HG02938 (cell line): Measurements from ENCODE around the gene NUMB.

ENCODE experiments used
- ATAC-seq: cut with Tn5 transposase; IDR thresholded peaks from one replicate; pipeline ENCODE4 v1.9.1; 2021; ENCODE audit warnings: mild to moderate bottlenecking, moderate library complexity; ENCODE audit not compliant: unreplicated experiment

The NUMB gene

DNA sequence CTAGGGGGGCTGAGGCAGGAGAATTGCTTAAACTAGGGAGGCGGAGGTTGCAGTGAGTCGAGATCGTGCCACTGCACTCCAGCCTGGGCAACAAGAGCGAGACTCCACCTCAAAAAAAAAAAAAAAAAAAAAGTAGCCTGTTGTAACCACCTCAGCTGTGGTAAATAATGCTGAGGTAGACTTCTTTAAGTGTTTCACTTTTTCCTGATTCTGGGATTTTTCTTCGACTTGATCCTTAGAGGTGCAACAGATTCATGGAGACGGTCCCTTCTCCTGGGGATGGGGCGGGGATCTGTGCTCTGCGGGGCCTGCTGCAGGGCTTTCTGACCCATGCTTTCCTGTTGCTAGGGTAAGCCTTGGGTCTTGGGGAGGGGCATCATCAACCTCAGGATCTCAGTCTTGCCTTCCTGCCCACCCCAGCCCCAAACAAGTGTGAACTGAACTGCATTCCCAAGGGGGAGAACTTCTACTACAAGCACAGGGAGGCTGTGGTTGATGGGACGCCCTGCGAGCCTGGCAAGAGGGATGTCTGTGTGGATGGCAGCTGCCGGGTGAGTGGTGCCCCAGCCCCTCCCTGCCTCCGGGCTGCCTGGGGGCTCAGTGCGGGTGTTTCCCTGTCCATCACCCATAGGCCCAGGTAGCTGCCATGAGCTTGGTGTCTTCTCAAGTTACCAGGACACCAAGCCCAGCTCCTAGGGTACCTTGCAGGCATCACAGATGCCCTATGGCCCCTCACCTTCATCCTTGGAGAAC is 208.6 kb downstream of the NUMB start:
- no peak for ATAC-seq

DNA sequence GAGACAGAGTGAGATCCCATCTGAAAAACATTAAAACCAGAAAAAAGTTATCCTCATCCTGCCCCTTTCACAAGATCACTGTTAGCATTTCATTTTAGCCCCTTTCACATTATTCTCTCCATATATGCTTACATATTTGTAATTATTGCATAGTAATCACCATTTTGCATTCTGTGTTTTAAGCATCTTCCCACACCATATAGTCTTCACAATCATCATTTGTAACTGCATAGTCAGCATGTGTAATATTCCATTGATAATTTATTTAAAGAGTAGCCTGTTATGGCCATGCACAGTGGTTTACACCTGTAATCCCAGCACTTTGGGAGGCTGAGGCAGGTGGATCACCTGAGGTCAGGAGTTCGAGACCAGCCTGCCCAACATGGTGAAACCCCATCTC is 209.2 kb downstream of the NUMB start:
- ATAC-seq, result no peak

DNA sequence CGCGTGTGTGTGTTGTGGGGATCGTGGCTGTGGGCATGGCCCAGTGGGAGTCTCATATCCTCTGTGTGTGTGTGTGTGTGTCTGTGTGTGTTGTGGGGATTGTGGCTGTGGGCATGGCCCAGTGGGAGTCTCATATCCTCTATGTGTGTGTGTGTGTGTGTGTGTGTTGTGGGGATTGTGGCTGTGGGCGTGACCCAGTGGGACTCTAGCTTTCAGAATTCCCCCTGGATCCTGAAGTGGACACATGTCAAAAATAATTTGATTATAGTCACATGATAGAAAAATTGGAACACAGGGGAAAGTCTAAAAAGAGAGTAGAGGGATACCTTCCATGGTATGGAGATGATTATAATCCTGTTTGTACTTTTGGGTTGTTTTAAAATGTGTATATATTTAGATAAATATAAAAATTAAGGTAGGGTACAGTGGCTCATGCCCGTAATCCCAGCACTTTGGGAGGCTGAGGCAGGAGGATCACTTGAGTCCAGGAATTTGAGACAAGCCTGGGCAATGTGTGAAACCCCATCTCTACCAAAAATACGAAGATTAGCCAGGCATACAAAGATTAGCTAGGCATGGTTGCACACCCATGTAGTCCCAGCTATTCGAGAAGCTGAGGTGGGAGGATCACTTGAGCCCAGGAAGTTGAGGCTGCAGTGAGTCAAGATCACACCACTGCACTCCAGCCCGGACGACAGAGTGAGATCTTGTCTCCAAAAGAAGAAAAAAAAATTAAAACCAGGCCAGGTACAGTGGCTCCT is 210.1 kb downstream of the NUMB start:
- no peak for ATAC-seq

DNA sequence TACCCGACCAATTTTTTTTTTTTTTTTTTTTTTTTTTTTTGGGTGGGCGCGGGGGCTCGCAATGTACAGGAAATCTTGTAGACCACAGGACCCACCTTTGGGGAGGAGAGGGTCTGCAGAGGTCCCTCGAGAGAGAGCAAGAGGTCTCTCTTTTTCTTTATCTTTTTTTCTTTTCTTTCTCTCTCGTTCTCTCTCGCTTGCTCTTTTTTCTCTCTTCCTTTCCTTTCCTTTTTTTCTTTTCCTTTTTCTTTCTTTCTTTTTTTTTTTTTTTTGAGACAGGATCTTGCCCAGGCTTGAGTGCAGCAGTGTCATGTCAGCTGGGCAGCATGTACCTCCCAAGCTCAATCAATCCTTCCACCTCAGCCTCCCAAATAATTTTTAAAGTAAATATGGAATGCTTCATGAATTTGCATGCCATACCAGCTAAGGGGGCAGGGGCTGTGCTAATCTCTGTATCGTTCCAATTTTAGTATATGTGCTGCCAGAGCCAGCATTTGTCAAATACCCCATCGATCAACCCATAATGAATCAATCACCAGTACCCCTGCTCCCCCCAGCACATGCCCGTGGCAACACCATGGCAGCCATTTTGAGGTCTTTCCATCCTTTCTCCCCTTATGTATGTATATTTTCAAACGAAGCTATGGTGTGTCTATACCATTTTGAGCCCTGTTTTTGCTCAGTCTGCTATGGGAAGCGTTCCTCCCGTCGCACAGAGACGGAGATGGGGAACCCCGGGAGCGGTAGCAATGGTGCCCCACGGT is 211.8 kb downstream of the NUMB start:
- no peak for ATAC-seq

DNA sequence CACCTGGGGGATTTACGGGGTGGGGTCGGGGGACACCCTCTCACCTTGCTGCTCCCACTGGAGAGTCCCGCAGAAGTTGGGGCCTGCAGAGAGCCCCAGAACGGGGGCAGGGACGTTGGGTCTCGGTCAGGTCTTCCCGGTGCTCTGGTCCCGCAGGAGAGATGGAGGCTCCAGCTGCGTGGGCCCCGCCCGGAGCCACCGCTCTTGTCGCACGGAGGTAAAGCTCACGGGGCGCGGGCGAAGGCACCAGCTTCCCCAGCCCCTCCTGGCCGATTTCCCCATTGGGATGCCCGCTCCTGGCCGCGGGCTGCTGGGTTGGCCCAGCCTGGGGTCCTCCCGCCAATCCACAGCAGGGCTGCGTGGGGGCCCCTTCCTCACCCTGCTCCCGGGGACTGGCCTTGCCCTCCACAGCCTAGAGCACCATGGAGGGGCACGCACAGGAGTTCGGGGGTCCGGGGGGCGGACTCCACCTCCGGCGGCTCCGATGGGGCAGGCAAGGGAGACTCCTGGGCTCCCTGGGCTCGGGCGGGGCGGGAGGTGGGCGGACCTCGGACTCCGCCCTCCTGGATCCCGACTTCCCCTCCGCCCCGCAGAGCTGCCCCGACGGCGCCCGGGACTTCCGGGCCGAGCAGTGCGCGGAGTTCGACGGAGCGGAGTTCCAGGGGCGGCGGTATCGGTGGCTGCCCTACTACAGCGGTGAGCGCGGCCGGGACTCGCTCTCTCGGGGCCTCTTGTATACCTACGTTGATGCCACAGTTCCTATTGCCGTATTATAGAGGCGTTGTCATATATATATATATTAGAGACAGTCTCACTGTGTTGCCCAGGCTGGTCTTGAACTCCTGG is 212.6 kb downstream of the NUMB start:
- no peak for ATAC-seq

DNA sequence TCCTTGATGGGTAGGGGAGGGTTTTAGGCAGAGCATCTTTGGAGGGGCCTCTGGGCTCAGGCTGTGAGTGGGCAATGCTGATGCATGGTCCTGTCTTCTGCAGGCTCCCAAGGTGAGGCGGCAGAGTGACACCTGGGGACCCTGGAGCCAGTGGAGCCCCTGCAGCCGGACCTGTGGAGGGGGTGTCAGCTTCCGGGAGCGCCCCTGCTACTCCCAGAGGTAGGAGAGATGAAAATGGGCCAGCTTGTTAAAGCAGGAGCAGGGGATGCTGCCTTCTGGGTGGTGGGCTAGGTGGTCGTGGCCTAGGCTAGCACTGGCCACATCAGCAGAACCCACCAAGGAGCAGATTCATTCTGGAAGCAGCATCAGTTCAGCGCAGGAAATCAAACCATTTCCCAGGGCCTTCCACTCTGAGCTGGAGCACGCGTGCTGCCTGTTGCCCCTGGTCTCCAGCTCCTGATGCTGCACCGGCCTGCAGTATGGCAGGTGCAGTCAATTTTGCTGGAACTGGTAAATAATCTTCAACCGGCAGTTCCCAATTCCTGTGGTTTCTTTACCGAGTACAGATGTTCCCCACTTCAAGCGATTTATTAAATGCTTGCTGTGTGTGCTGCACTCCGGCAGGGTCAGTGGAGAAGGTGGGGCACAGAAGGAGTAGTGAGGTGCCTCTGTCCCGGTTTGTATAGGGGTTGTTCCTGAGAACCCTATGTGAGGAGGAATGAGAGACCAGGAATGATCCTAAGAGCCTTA is 213.6 kb downstream of the NUMB start:
- ATAC-seq, result no peak

DNA sequence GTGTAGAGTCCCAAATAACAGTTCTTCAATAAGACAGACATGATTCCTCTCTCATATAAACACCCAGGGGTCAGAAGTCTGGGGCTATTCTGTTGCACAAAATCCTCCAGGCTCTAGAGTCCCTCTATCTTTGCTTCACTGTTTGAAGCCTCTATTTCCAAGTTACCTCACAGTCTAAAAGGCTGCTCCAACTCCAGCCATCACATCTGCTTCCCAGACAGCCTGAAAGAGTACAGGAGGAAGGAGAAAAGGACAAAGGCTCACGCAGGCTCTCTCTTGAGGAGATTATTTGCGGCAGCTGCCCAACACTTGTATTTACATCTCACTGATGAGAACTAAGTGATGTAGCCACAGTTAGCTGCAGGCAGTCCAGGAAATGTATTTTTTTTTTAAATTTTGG is 214.6 kb downstream of the NUMB start:
- ATAC-seq, result no peak

DNA sequence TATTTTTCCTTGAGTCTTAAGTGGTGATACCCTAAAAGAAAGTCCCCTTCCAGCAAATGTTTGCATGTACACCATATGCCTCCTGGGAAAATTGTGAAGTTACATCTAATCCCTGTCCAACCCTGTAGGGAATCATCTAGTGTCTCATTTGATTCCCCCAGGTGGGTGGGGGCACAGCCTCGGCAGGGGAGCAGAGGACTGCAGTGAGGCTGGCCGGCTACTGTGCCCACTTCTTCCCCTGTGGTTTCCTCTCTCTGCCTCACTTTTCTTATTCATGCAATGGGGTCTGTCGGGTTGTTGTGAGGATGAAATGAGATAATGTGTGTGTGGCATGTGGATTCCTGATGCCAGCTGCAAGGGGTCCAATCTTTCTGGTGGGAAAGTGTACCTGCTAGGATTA is 215.0 kb downstream of the NUMB start:
- no peak for ATAC-seq

DNA sequence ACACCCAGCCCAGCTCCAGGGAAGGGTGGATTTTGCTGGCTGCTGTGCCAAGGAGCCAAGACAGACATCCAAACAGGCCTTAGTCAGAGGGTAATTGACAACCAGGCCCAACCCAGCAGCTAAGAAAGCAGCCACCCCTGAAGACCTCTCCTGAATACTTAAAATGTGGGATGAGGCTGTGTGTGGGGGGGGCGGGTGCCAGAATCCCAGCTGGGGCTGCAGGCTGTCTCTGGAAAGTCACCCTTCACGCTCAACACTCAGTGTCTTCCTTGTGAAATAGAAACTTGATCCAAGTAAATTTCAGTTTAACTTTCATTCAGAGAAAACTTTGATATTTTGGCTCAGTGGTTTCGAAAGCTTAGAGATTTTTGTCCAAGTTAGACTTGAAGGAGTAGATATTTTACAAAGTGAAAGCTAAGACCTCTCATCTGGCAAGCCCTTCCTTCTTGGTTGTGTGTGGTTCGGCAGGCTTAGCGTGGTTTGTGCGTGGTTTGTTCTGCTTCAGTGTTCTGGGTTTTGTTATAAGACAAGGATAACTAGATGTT is 215.9 kb downstream of the NUMB start:
- no peak for ATAC-seq

DNA sequence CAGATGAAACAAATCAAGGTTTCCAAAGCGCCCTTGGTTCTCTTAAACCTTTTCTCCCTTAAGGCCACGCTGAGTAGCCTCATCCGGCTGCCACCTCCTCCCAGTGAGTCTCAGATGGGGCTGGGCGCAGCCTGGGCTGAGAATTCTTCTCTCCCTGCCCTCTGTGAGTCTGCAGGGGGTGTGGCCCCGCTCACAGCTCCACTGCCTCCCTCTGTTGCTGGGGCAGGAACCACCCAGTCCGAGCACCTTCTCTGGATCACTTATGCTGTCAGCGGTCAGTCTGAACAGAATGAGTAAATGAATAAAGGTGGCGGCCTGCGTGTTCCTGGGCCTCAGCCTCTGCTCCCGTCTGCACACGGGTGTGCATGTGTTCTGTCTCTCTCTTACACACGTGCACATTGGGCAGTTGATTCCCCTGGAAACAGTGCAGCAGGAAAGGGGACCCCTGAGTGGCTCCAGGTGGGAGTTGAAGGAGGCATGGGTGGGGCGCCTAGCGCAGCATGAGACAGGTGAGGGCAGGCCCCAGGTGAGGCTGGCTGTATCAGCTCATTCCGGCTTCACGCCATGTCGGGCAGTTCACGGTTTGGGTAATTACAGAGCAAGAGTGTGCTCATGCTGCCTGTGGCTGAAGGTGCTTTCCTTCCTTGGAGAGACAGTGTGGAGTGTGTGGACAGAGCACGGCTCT is 216.7 kb downstream of the NUMB start:
- ATAC-seq, result no peak

DNA sequence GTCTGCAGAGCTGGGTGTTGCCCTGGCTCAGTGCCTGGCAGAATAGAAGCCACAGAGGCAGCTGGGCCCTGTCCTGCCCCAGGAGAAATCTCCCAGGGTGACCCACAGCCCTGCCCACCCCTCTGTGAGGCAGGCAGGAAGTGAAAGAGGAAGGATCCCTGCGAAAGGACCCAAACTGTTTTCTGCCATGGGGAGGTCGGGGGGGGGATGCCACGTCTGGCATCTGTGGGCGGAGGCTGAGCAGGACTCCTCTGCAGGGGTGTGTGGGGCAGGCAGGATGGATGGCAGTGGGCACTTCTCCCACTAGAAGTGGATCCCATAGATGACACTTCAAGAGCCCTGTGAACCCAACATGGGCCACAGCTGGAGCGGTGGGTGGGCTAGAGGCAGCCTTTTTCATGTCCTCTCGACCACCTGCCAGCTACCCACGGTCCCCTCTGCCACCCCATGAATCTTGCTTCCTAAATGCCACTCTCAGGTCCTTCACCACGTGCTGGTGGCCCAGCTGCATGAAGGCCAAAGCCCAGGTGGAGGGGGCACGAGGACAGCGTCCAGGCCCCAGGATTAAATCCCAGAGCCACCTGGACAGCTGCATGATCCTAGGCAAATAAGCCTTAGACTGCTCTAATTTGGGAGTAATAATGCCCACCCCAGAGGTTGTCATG is 217.4 kb downstream of the NUMB start:
- ATAC-seq, result no peak

DNA sequence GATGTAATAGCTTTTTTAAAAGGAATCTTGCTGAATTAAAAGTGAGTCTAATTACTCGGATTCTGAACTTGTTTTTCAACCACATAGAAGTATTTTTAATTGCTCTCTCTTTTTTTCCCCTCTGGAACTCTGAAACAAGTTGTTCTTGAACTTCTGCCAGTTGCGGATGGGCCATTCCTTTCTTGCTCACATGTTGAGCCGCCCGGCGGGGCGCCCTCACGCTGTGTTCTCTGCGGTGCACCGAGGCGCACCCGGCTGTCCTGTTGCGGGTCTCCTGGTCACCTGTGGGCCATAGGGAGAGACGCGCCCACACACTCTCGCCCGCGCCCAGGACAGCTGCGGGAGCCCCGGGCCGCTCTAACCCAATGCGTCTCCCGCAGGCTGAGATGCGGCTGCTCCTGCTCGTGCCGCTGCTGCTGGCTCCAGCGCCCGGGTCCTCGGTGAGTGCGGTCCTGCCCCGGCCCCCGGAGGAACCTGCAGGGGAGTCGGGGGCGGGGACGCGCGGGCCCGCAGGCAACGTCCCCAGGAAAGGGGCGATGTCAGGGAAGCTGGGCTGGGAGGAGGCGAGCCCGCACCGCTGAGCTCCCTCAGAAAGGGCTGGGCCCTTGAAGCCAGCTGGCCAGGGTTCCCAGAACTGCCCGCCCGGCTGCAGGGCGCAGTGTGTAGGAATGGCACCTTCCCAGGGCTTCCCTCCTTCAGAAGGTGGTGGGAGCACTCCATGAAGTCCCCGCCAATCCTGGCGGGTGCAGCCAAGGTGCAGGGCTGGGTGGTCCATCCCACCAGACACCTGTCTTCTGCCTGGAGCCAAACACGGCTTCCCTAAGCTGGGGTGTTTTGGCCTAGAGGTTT is 218.7 kb downstream of the NUMB start:
- no peak for ATAC-seq

DNA sequence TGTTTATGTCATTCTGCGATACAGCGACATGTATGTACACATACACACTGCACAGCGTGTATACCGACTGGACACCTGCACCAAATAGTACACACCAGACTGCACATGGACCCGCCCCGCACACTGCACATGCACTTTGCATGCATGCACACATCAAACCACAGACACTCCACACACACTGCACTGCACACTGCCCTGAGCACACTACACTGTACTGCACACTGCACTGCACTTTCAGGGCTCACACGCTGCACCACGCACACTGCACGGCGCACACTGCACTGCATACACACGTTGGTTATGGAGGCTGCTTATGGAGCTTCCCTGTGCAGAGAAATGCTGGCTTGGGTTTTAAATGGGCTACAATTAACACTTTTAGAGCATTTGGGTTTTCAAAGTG is 219.4 kb downstream of the NUMB start:
- no peak for ATAC-seq

DNA sequence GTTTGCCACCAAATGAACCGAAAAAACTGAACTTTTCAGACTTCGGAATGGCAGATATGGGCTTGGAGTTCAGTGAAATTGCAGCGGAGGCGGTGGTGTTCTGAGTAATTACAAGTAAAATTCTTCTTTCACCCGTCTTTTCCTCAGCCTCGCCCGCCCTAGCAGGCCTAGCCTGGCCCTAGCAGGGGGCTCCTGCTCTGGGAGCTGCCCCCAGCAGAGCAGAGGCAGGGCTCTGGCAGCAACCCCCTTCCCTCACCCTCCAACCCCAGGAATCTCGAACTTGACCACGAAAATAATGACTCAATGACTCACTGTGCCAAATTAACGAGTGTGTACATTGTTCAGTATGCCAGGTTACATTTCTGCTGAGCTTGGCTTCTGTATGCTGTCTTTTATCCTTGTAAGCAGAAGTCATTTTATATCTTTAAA is 219.9 kb downstream of the NUMB start:
- ATAC-seq, result no peak

DNA sequence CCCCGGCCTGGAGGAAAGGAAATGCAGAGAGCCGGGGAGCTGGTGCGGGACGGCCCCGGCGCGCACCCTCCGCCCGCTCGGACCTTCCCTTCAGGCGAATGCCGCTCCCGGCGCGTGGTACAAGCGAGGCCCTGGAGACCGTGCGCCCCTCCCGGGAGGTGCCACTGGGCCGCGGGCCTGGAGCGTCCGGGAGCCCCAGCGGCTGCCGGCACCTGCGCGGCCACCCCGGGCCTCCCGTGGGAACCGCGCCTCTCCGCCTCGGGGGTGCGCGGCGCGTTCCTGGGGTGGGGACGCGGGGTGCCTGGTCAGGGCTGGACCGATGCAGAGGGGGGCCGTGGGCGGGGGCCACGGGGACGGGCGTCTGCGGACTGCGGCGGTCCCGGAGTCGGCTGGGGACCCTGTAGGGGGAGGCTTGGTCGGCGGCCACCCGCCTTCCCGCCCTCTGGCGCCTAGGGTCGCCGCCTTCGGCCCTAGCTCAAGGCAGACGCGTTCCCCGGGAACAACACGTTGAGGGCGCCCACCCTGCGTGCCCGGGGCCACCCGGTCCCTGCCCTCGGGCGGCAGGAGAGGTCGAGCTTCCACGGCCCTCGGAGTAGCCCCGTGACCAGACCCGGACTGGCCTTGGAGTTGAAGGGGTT is 220.4 kb downstream of the NUMB start:
- no peak for ATAC-seq

DNA sequence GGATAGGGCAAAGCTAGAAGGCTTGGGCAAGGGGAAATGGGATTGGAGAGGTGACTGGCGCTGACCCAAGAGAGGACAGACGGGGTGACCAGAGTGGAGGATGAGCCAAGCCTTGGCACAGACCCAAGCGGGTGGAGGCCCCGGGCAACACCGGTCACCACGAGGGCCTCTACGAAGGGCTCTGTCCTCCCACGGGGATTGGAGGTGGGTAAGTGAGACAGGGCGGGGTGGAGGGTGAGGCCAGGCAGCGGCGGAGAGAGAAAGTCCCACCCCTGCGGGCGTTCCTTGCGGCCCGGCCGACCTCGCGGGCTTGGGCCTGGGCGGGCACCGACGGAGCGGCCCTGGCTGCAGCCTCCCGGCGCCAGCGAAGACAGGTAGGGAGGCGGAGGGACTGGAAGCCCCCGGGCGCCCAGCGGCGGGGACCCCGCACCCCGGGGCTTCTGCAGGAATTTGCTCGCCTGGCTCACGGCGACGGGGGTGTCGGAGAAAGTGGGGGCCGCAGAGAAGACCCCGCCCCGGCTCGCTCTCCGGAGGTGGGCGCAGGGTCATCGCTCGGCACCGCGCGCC is 221.0 kb downstream of the NUMB start, which contains the start of gene PAPLN:
TSS of gene PAPLN (plus strand) at position 288 of the 567 bp plus-strand sequence. CDS start 2,273 bp downstream, outside the sequence.
- no peak for ATAC-seq

DNA sequence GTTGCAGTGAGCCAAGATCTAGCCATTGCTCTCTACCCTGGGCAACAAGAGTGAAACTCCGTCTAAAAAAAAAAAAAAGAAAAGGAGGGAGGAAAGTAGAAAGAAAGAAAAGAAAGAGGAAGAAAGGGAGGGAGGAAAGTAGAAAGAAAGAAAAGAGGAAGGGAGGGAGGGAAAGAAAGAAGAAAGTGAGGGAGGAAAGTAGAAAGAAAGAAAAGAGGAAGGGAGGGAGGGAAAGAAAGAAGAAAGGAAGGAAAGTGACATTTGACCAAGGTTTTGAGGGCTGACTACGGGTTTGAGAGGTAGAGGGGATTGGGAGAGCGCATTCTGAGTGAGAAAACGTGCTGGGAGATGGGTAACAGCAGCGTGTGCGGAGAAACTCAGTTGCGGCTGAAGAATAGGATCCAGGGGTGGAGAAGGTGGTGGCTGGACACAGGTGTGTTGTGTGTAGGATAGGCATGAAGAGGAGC is 221.6 kb downstream of the NUMB start:
- ATAC-seq, result no peak
